Measurements from ENCODE around the gene ZNF829.

Gene ZNF829

DNA sequence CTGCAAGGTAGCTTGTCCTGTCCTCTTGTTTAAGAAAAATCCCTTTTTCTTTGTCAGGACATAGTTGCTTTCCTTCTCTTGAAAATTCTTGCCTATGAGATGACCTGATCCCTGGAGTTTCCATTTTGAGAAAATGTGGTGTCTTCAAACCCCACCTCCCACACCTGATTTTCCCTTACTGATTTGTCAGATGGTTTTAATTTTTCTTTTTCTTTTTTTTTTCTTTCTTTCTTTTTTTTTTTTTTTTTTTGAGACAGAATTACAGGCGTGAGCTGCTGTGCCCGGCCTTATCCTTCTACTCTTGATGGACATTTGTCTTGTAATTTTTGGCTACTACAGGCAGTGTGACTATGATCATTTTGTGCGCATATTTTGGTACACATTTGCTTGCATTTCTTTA lies 64.2 kb downstream of the ZNF829 start:
- no peak overlapping the region for H3K4me3 ChIP-seq (ENCODE audit: low read depth, low read length)
- TF ChIP-seq, protein P1, sequence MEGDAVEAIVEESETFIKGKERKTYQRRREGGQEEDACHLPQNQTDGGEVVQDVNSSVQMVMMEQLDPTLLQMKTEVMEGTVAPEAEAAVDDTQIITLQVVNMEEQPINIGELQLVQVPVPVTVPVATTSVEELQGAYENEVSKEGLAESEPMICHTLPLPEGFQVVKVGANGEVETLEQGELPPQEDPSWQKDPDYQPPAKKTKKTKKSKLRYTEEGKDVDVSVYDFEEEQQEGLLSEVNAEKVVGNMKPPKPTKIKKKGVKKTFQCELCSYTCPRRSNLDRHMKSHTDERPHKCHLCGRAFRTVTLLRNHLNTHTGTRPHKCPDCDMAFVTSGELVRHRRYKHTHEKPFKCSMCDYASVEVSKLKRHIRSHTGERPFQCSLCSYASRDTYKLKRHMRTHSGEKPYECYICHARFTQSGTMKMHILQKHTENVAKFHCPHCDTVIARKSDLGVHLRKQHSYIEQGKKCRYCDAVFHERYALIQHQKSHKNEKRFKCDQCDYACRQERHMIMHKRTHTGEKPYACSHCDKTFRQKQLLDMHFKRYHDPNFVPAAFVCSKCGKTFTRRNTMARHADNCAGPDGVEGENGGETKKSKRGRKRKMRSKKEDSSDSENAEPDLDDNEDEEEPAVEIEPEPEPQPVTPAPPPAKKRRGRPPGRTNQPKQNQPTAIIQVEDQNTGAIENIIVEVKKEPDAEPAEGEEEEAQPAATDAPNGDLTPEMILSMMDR (IDR thresholded peaks at IDR 0.05; ENCODE audit: borderline replicate concordance, insufficient read depth, low read depth, low read length) = no peak

DNA sequence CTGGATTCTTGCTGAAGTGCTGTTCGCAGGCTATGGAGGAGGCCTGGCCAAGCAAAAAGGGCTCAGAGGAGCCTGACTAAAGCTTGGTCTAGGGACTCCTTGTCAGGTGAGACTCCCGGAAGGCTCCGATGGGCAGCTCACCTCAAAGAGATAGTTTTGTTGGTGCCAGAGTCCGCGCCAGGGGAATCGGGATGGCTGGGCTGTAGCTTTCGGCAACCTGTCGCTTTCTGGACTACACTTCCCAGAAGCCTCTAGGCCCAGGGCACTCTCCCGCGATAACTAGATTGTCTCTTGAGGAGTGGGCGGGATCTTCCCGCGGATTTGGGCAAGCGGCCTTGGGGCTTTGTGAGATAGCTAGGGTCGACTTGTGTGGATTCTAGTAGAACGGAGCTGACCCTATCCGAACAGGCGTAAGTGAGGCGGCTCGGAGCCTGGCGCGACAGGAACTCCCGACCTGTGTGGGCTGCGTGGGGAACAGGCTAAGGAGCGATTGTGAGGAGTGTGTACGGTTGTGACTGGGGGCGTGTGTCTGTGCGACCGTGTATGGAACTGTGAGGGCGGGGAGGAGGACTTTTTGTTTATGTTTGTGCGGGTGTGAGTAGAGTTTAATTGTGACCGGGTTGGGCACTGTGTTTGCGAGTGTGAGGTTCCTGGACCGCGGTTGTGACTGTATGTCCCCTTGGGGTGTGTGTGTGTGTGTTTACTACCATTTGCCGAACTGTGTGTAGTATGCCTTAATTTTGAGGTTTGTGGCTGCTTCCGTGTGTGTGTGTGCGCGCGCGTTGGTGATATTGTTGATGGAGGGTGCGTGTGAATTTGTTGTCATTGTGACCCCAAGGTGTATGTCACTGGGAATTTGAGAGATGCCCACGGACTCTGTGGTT lies 65.3 kb downstream of the ZNF829 start, which contains the start of gene ZNF345:
ZNF345 (plus strand) TSS at position 318 of the 884 bp plus-strand sequence. CDS start 25,955 bp downstream, outside the sequence.
- peak within 1 kb of the TSS; percentile 80 for H3K4me3 ChIP-seq (ENCODE audit: low read depth, low read length)
- TF ChIP-seq, protein P1 (IDR thresholded peaks at IDR 0.05; ENCODE audit: borderline replicate concordance, insufficient read depth, low read depth, low read length) = no peak

DNA sequence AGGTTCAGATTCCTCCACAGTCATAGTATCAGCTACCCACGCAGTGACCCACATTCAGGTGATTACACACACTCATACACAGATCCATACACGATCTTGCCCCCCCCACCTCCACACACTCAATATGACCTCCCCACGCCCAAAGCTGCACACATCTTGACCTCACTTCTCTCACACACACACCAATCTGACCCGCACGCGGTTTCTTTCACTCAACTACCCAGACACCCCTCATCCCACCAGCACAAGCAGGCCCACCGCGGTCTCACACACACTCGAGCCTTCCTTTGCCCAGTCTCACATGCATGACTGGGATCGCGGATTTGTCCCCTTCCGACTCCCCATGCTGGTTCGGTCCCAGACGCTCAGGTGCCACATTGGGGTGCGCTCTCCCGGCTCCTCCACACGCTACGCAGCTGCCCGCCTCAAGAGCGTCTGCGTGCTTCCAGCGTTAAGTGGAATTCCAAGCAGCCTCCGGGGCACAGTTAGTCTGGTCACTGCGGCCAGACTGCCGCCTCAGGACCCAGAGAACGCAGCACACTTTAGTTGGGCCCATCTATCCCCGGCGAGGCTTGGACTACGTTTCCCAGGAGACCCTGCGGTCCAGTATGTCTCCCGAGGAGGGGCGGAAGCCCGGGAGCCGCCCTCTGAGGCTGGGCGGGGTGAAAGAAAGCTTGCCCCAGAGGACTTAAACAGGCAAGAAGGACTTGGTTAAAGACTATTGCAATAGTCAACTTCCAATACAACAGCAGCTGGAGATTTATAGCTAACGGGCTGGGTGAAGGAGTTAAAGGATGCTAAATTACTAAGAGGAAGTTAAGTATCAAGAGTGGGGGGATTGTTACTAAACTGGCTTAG lies 66.2 kb downstream of the ZNF829 start:
- peak overlapping the region; percentile 80 for H3K4me3 ChIP-seq (ENCODE audit: low read depth, low read length)
- TF ChIP-seq, protein P1 (IDR thresholded peaks at IDR 0.05; ENCODE audit: borderline replicate concordance, insufficient read depth, low read depth, low read length) = no peak

DNA sequence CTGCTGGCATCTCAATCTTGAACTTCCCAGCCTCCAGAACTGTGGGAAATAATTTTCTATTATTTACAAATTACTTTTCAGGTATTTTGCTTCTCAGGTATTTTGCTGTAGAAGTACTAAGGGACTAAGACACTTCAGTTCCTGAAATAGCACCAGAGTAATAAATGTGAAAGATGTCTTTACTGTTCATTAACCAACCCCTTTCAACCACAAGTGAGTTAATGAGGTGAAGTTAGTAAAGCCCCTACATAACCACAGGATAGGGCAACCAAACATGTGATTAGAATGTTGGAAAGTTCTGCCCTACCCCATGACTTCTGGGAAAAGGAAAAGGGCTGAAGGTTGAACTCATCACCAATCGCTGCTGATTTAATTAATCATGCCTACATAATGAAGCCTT lies 68.1 kb downstream of the ZNF829 start:
- TF ChIP-seq, protein P1 (IDR thresholded peaks at IDR 0.05; ENCODE audit: borderline replicate concordance, insufficient read depth, low read depth, low read length) = no peak
- H3K4me3 ChIP-seq (ENCODE audit: low read depth, low read length) = no peak overlapping the region

DNA sequence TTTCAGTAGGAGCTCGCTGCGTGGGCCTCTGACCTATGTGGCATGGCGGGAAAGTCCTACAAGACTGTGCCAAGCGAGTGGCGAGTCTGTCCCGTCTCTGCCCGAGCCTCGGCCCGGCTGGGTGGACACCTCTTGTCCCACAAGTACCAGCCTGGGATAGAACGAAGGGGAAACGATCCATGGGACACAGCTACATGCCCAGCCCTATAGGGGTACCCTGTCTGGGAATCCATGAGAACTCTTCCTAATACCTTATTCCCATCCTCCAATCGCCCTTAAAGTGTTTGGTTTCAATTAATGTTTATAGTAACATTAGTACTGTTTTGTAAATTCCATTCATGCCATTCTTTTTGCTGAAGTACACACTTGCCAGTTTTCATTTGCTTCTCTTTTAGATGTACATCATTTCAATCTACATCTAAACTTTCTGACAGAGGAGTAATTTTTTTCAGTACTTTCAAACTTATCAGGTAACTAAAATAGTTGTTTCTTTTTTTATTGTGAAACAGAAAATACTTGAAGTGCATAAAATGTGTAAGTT lies 77.2 kb downstream of the ZNF829 start:
- no peak overlapping the region for H3K4me3 ChIP-seq (ENCODE audit: low read depth, low read length)
- TF ChIP-seq, protein P1 (IDR thresholded peaks at IDR 0.05; ENCODE audit: borderline replicate concordance, insufficient read depth, low read depth, low read length) = no peak

All from GM12875 (cell line).